Measurements from ENCODE around the gene ID4. TPM values are rescaled to one million over a fixed set of nuclear protein-coding genes. Genes with fewer than 3 reads are reported as not detected.

Gene ID4
- total RNA-seq, 4 donors from 2014 or later: 5.7 to 54.7 (median 9.7) TPM

DNA sequence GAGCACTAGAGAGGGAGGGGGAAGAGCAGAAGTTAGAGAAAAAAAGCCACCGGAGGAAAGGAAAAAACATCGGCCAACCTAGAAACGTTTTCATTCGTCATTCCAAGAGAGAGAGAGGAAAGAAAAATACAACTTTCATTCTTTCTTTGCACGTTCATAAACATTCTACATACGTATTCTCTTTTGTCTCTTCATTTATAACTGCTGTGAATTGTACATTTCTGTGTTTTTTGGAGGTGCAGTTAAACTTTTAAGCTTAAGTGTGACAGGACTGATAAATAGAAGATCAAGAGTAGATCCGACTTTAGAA lies 2.0 kb downstream of the ID4 start:
- no peak for DNase-seq
- Histone ChIP-seq H3K9me3 (no peaks in the 10 kb centered on the region), H3K36me3 (no peaks in the 10 kb centered on the region), H3K4me1 (peaks cover 0 to 15% (median 3%) of the 10 kb centered on the region in 4 donors), H3K4me3 (peak overlapping the region; percentile 48 to 63 (median 58)), H3K27me3 (peaks cover 54% of the 10 kb centered on the region), H3K27ac (peak overlapping the region; percentile 84 to 90 (median 87))
- TF ChIP-seq POLR2A (IDR thresholded peaks at IDR 0.05) (no peak), POLR2AphosphoS5 (IDR thresholded peaks at IDR 0.05) (no peak), EP300 (IDR thresholded peaks at IDR 0.05; ENCODE audit: low read depth) (no peak)
- TF ChIP-seq, protein P1, sequence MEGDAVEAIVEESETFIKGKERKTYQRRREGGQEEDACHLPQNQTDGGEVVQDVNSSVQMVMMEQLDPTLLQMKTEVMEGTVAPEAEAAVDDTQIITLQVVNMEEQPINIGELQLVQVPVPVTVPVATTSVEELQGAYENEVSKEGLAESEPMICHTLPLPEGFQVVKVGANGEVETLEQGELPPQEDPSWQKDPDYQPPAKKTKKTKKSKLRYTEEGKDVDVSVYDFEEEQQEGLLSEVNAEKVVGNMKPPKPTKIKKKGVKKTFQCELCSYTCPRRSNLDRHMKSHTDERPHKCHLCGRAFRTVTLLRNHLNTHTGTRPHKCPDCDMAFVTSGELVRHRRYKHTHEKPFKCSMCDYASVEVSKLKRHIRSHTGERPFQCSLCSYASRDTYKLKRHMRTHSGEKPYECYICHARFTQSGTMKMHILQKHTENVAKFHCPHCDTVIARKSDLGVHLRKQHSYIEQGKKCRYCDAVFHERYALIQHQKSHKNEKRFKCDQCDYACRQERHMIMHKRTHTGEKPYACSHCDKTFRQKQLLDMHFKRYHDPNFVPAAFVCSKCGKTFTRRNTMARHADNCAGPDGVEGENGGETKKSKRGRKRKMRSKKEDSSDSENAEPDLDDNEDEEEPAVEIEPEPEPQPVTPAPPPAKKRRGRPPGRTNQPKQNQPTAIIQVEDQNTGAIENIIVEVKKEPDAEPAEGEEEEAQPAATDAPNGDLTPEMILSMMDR (IDR thresholded peaks at IDR 0.05): no peak
- in situ Hi-C loops (cut with MboI; ENCODE audit: low pct_ligation_motif_present in 1 of 4, low pct_unique_long_range_greater_than_20kb in 1 of 4, low sequenced_read_pairs in 3 of 4) (no loop called here), intact Hi-C loops (cut with DNase I; ENCODE audit: low total_unique reads) (loop anchor here (5.0 kb wide), 1 partner anchor 37 kb away; no protein-coding TSS in a partner anchor)
- 4% methylated on average over 7 of the region's 7 CpGs for WGBS, 2 donors (ENCODE audit: low coverage in 1 of 2)

DNA sequence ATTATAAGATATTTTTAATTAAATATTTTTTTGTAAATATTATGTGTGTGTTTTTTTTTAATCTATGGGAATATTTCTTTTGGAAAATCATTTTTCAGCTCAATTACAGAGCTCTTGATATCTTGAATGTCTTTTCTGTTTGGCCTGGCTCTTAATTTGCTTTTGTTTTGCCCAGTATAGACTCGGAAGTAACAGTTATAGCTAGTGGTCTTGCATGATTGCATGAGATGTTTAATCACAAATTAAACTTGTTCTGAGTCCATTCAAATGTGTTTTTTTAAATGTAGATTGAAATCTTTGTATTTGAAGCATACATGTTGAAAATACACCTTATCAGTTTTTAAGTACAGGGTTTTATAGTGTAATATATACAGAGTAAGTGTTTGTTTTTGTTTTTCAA lies 2.6 kb downstream of the ID4 start:
- in situ Hi-C loops (cut with MboI; ENCODE audit: low pct_ligation_motif_present in 1 of 4, low pct_unique_long_range_greater_than_20kb in 1 of 4, low sequenced_read_pairs in 3 of 4) (no loop called here), intact Hi-C loops (cut with DNase I; ENCODE audit: low total_unique reads) (loop anchor here (5.0 kb wide), 1 partner anchor 37 kb away; no protein-coding TSS in a partner anchor)
- Histone ChIP-seq H3K27me3 (peaks cover 56% of the 10 kb centered on the region), H3K9me3 (no peaks in the 10 kb centered on the region), H3K36me3 (no peaks in the 10 kb centered on the region), H3K4me3 (peak overlapping the region in 1 of 4 donors; percentile 58), H3K4me1 (peaks cover 0 to 15% (median 3%) of the 10 kb centered on the region in 4 donors), H3K27ac (no peak overlapping the region)
- TF ChIP-seq EP300 (IDR thresholded peaks at IDR 0.05; ENCODE audit: low read depth): no peak
- TF ChIP-seq POLR2A (IDR thresholded peaks at IDR 0.05): no peak
- no peak for TF ChIP-seq POLR2AphosphoS5 (IDR thresholded peaks at IDR 0.05)
- TF ChIP-seq, protein P1 (IDR thresholded peaks at IDR 0.05): no peak
- no peak for DNase-seq
- WGBS, 2 donors (ENCODE audit: low coverage in 1 of 2): 24 to 40% methylated on average over 1 of the region's 1 CpG

DNA sequence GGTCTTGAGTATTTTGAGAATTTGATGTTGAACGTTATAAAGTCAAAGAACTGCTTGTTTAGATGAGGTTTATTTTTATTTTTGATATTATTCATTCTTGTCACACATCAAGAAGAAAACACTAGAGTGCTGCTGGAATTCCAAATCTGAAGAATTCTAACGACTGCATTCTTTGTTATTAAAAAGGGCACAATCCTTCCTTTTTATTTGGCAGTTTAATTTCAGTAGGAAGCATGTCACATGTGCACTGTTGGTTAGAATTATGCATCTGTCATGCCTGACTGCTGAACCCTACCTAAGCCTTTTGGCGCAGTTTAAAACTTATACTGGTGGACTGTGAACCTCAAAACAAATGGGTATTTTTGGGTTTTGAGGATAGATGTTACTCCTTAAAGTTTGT lies 4.0 kb downstream of the ID4 start:
- Histone ChIP-seq H3K4me3 (no peak overlapping the region), H3K9me3 (no peaks in the 10 kb centered on the region), H3K27me3 (peaks cover 51% of the 10 kb centered on the region), H3K27ac (no peak overlapping the region), H3K36me3 (no peaks in the 10 kb centered on the region), H3K4me1 (peaks cover 0 to 15% (median 3%) of the 10 kb centered on the region in 4 donors)
- in situ Hi-C loops (cut with MboI; ENCODE audit: low pct_ligation_motif_present in 1 of 4, low pct_unique_long_range_greater_than_20kb in 1 of 4, low sequenced_read_pairs in 3 of 4) (no loop called here), intact Hi-C loops (cut with DNase I; ENCODE audit: low total_unique reads) (no loop called here)
- TF ChIP-seq, protein P1 (IDR thresholded peaks at IDR 0.05): no peak
- TF ChIP-seq POLR2AphosphoS5 (IDR thresholded peaks at IDR 0.05): no peak
- no peak for TF ChIP-seq EP300 (IDR thresholded peaks at IDR 0.05; ENCODE audit: low read depth)
- no peak for TF ChIP-seq POLR2A (IDR thresholded peaks at IDR 0.05)
- no peak for DNase-seq
- WGBS, 2 donors (ENCODE audit: low coverage in 1 of 2): 40 to 68% methylated on average over 3 of the region's 3 CpGs

DNA sequence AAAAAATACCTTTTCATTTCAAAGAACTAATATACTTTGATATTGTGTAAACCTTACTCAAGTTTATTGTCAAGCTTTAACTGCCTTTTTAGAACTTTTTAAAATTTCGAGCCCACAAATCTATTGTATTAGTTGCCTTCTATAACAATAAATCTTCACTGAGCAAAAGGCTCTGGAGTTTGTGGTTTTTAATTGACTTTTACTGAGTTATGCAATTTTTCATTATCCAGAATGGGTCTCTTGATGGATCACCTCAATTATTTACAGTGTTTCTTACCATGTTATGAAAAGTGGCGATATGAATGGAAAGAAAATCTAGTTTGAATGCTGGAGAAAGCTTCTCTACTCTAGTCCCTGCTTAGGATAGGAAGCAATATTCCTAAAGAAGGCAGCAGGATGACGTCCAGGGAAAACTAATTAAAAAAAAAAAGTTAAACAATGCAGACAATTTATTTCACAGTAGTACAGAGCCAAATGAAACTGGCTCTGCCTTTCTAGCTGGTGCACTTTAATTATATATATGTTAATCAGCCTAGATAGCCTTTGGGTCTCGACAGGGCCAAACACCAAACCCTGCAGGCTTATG lies 5.0 kb downstream of the ID4 start:
- Histone ChIP-seq H3K4me1 (peaks cover 0 to 15% (median 3%) of the 10 kb centered on the region in 4 donors), H3K4me3 (no peak overlapping the region), H3K27ac (no peak overlapping the region), H3K27me3 (peaks cover 42% of the 10 kb centered on the region), H3K9me3 (no peaks in the 10 kb centered on the region), H3K36me3 (no peaks in the 10 kb centered on the region)
- WGBS, 2 donors (ENCODE audit: low coverage in 1 of 2): 27 to 53% methylated on average over 4 of the region's 4 CpGs
- in situ Hi-C loops (cut with MboI; ENCODE audit: low pct_ligation_motif_present in 1 of 4, low pct_unique_long_range_greater_than_20kb in 1 of 4, low sequenced_read_pairs in 3 of 4) (no loop called here), intact Hi-C loops (cut with DNase I; ENCODE audit: low total_unique reads) (no loop called here)
- TF ChIP-seq POLR2A (IDR thresholded peaks at IDR 0.05) (no peak), POLR2AphosphoS5 (IDR thresholded peaks at IDR 0.05) (no peak), EP300 (IDR thresholded peaks at IDR 0.05; ENCODE audit: low read depth) (no peak)
- TF ChIP-seq, protein P1 (IDR thresholded peaks at IDR 0.05): no peak
- DNase-seq: no peak
